SK-N-DZ (cell line): ENCODE results near the gene GNB1.
"Not testable (repeated sequence)": the region's sequence is repeated elsewhere in the genome, so short reads cannot be mapped to it uniquely, and the experiment has no call there.

Experiments used
- DNase-seq: peaks from one replicate; pipeline ENCODE4 v3.0.0-alpha.2; 2015; ENCODE audit warnings: low spot score

GNB1 gene

GRCh38 chr1:1746566-1746909 is 144.3 kb downstream of the GNB1 start:
- DNase-seq: not testable (repeated sequence)

- peak; percentile 76 for DNase-seq
Observed at GRCh38 chr1:1745651-1746565, 145.0 kb downstream of the GNB1 start.

- DNase-seq: not testable (repeated sequence)
Observed at GRCh38 chr1:1742529-1742928, 148.4 kb downstream of the GNB1 start.

DNA sequence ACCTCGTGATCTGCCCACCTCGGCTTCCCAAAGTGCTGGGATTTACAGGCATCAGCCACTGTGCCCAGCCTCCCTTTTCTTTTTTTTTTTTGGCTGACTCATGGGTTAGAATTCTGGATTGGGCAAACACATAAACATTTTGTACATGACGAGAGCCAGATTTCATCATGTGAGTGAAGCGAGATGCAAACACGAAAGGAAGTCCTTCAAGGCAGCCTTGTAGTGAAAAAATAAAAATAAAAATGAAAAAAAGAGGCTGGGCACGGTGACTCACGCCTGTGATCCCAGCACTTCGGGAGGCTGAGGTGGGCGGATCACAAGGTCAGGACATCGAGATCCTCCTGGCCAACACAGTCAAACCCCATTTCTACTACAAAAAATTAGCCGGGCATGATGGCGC is 149.9 kb downstream of the GNB1 start:
- DNase-seq: not testable (repeated sequence)

GRCh38 chr1:1738799-1739337 is 152.0 kb downstream of the GNB1 start:
- not testable (repeated sequence) for DNase-seq

- DNase-seq: not testable (repeated sequence)
Observed at GRCh38 chr1:1737675-1738590, 153.0 kb downstream of the GNB1 start.
